Transverse colon (tissue), 4 donors: ENCODE measurements around the gene PPP1R3A. TPM values are rescaled to one million over a fixed set of nuclear protein-coding genes. Genes with fewer than 3 reads are reported as not detected.

ENCODE experiments used
- DNase-seq: peaks from one replicate; pipeline ENCODE4 v3.0.0-alpha.2; 2019
- H3K27ac ChIP-seq, 4 donors: fragments of 200-600 bp; sonication (generic); 2 replicates each; pipeline ENCODE4 v1.5.1; 2016 to 2018; ENCODE audit warnings: inconsistent platforms in 4 of 4
- H3K27me3 ChIP-seq: fragments of 200-600 bp; sonication (generic); 2 replicates; pipeline ENCODE4 v1.5.1; 2017; ENCODE audit warnings: inconsistent platforms
- H3K36me3 ChIP-seq, 4 donors: fragments of 200-600 bp; sonication (generic); 2 replicates each; pipeline ENCODE4 v1.5.1; 2017 to 2019; ENCODE audit warnings: inconsistent platforms in 4 of 4
- H3K4me1 ChIP-seq, 4 donors: fragments of 200-600 bp; sonication (generic); 2 replicates each; pipeline ENCODE4 v1.5.1; 2017 to 2020; ENCODE audit warnings: inconsistent platforms in 4 of 4
- H3K4me3 ChIP-seq, 4 donors: fragments of 200-600 bp; sonication (generic); 1 replicate in 1 of 4; 2 replicates in 3 of 4; pipeline versions ENCODE4 v1.5.1 to v1.6.1; 2017 to 2019; ENCODE audit warnings: inconsistent platforms in 4 of 4
- H3K9me3 ChIP-seq, 2 donors: fragments of 200-600 bp; sonication (generic); 2 replicates each; pipeline ENCODE4 v1.5.1; 2017 to 2019; ENCODE audit warnings: inconsistent platforms in 2 of 2
- CTCF ChIP-seq, 5 experiments: fragments of 200-600 bp in 3 of 5; fragments of 450-650 bp in 2 of 5; sonication (generic) in 3 of 5; IDR thresholded peaks; 1 replicate in 2 of 5; 2 replicates in 3 of 5; pipeline ENCODE4 v1.5.1; 2016 to 2017; ENCODE audit warnings: antibody characterized with exemption in 5 of 5, inconsistent platforms in 3 of 5, mild to moderate bottlenecking in 2 of 5, moderate library complexity in 1 of 5
- EP300 ChIP-seq: sonication (generic); formaldehyde crosslinking; IDR thresholded peaks from one replicate; pipeline ENCODE4 v1.6.1; 2017; ENCODE audit warnings: antibody characterized with exemption, low read depth
- POLR2A ChIP-seq: fragments of 450-650 bp; IDR thresholded peaks from one replicate; pipeline ENCODE4 v1.6.1; 2016; ENCODE audit warnings: antibody characterized with exemption, mild to moderate bottlenecking, moderate library complexity
- POLR2AphosphoS5 ChIP-seq, 3 donors: sonication (generic); formaldehyde crosslinking; IDR thresholded peaks; one replicate each; pipeline ENCODE4 v1.6.1; 2016; ENCODE audit warnings: antibody characterized with exemption in 3 of 3
- WGBS, 2 donors: methylation state at CpG; one replicate each; pipeline ENCODE4 v1.1.5; 2018; ENCODE audit warnings: low coverage in 1 of 2; 5-methylcytosine and 5-hydroxymethylcytosine counted together
- in situ Hi-C, 4 donors: fragments of 200-750 bp; cut with MboI; loops; one replicate each; pipeline versions ENCODE4 v1.15.0 to v1.15.1; 2017; ENCODE audit warnings: low sequenced_read_pairs in 3 of 4, low pct_ligation_motif_present in 1 of 4, low pct_unique_long_range_greater_than_20kb in 1 of 4
- intact Hi-C: fragments of 100-400 bp; cut with DNase I; formaldehyde crosslinking; loops from one replicate; pipeline ENCODE4 v1.15.1; 2023; ENCODE audit warnings: low total_unique reads
- total RNA-seq, 4 donors: library from RNA; depleted of rRNA; stranded (reverse); fragments of >200 nt; gene quantifications; one replicate each; pipeline ENCODE4 v1.1.0, GENCODE V29; 2016

The PPP1R3A gene
- total RNA-seq, 4 donors from 2014 or later: not detected

DNA sequence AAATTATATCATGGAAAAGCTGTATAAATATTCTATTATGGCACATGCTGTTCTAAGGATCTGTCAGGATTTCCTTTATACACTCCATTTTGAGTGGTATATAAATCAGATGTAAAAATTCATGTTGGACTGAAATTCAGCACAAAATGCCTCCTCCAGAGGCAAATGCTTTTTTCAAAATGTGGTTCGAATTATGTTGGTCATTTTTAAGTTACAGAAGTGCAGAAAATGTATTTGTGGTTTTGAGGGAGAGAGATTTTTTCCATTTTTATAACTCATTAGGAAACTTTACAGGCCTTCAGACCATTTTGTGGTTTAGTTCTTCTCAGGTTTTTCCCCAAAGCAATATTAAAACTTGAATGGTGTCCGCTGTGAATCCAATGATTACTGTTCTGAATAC, 2.9 kb downstream of the PPP1R3A start:
- WGBS, 2 donors: 59 to 88% methylated on average over 2 of the region's 2 CpGs
- TF ChIP-seq POLR2A: no peak
- no peak for TF ChIP-seq EP300
- TF ChIP-seq CTCF (IDR thresholded peaks at IDR 0.05): no peak
- TF ChIP-seq POLR2AphosphoS5 (IDR thresholded peaks at IDR 0.05): no peak
- in situ Hi-C loops: no loop called here
- H3K36me3 ChIP-seq: no peaks in the 10 kb centered on the region
- H3K4me1 ChIP-seq: no peaks in the 10 kb centered on the region
- H3K4me3 ChIP-seq: no peak overlapping the region
- no peaks in the 10 kb centered on the region for H3K27me3 ChIP-seq
- no peaks in the 10 kb centered on the region for H3K9me3 ChIP-seq
- no peak for DNase-seq
- no peak overlapping the region for H3K27ac ChIP-seq
- intact Hi-C loops: no loop called here

- no peak for TF ChIP-seq CTCF (IDR thresholded peaks at IDR 0.05)
- Histone ChIP-seq H3K9me3 (no peaks in the 10 kb centered on the region), H3K4me1 (no peaks in the 10 kb centered on the region), H3K27ac (no peak overlapping the region), H3K36me3 (no peaks in the 10 kb centered on the region), H3K27me3 (no peaks in the 10 kb centered on the region), H3K4me3 (no peak overlapping the region)
- DNase-seq: no peak
- 56 to 68% methylated on average over 5 to 6 of the region's 6 CpGs for WGBS, 2 donors
- intact Hi-C loops: no loop called here
- in situ Hi-C loops: no loop called here
Observed at GRCh38 chr7:113912876-113913275, 5.9 kb downstream of the PPP1R3A start.

DNA sequence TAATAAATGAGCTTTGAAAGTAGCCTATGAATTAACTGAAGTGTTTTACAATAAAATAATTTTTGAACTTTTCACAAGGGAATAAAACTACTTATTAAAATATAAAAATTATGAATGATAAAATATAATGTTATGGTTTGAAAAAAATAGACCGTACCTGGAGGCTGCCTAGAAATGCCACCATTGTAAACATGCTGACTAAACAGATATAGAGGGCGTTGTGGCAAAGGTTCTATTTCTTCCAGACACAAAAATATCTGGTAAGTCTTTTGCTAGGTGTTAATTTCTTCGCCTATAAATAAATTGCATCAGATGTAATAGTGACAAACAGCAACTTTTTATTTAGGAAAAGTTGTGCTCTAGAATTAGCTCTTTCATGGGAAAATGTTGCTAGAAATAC, 11.2 kb downstream of the PPP1R3A start:
- in situ Hi-C loops (no loop called here), intact Hi-C loops (no loop called here)
- no peaks in the 10 kb centered on the region for H3K36me3 ChIP-seq
- DNase-seq: no peak
- no peak overlapping the region for H3K4me3 ChIP-seq
- TF ChIP-seq POLR2A (no peak), CTCF (IDR thresholded peaks at IDR 0.05) (no peak), EP300 (no peak), POLR2AphosphoS5 (IDR thresholded peaks at IDR 0.05) (no peak)
- 83 to 87% methylated on average over 3 of the region's 3 CpGs for WGBS, 2 donors
- no peak overlapping the region for H3K27ac ChIP-seq
- no peaks in the 10 kb centered on the region for H3K9me3 ChIP-seq
- no peaks in the 10 kb centered on the region for H3K27me3 ChIP-seq
- H3K4me1 ChIP-seq: no peaks in the 10 kb centered on the region

- Histone ChIP-seq H3K9me3 (no peaks in the 10 kb centered on the region), H3K4me3 (no peak overlapping the region), H3K27me3 (no peaks in the 10 kb centered on the region), H3K4me1 (no peaks in the 10 kb centered on the region), H3K36me3 (no peaks in the 10 kb centered on the region), H3K27ac (no peak overlapping the region)
- DNase-seq: no peak
- TF ChIP-seq EP300: no peak
- no peak for TF ChIP-seq POLR2A
- intact Hi-C loops (no loop called here), in situ Hi-C loops (no loop called here)
- WGBS, 2 donors: 52 to 60% methylated on average over 1 of the region's 1 CpG
Observed at GRCh38 chr7:113904521-113904920, 14.3 kb downstream of the PPP1R3A start.

DNA sequence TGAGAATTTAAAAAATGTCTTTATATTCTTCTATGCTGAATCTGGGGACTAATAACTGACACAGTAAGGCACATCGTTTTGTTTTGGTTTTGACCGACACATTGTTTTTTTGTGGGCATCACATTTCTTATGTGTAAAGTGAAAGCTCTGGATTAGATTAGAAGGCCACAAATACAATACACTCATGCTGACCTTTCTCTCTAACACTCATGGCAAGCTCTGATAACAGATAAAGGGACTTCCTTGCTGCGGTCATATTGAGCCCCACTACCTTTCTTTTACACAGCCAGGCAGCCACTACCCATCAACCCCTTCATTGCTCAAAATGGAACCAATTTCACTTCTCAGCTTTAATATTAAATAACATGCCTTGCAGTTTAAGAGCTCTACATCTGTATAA, 26.0 kb downstream of the PPP1R3A start:
- Histone ChIP-seq H3K4me3 (no peak overlapping the region), H3K36me3 (no peaks in the 10 kb centered on the region), H3K4me1 (no peaks in the 10 kb centered on the region), H3K27ac (no peak overlapping the region), H3K9me3 (no peaks in the 10 kb centered on the region), H3K27me3 (no peaks in the 10 kb centered on the region)
- WGBS, 2 donors: 68 to 78% methylated on average over 3 of the region's 3 CpGs
- intact Hi-C loops: no loop called here
- TF ChIP-seq CTCF (IDR thresholded peaks at IDR 0.05) (no peak), EP300 (no peak), POLR2AphosphoS5 (IDR thresholded peaks at IDR 0.05) (no peak), POLR2A (no peak)
- no peak for DNase-seq
- in situ Hi-C loops: no loop called here
